ENCODE measurements around the gene RNF26. TPM values are rescaled to one million over a fixed set of nuclear protein-coding genes. Genes with fewer than 3 reads are reported as not detected.
A peak's percentile ranks its signal among the peaks of the same experiment; 100 is the strongest.

Gene RNF26
- total and polyA plus RNA-seq, 2 of the 4 experiments (the other 2 are of a cell fraction), result 3.4 to 36.7 TPM

DNA sequence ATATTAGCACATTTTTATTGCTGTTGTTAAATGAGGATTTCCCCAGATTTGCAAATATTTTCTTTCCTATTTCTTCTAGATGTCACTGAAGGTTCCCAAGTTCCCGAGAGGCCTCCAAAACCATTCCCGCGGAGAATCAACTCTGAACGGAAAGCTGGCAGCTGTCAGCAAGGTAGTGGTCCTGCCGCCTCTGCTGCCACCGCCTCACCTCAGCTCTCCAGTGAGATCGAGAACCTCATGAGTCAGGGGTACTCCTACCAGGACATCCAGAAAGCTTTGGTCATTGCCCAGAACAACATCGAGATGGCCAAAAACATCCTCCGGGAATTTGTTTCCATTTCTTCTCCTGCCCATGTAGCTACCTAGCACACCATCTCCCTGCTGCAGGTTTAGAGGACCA is 34.9 kb upstream of the RNF26 start:
- Histone ChIP-seq H2AK9ac (replicated peaks; ENCODE audit: low read depth, low read length, poor library complexity) (peak overlapping the region; percentile 29), H3K9me1 (ENCODE audit: insufficient read depth, low read length) (peaks cover 5% of the 10 kb centered on the region; the same call in 1 of the 2 replicates), H2BK20ac (ENCODE audit: low read depth, low read length) (no peak overlapping the region), H3K36me3 (ENCODE audit: control insufficient read depth, insufficient read depth, low read length) (peaks cover 32% of the 10 kb centered on the region), H3K27ac (ENCODE audit: insufficient read depth, low read length) (no peak overlapping the region), H4K20me1 (ENCODE audit: insufficient read depth, low read length) (no peaks in the 10 kb centered on the region), H2AFZ (replicated peaks; ENCODE audit: low read length, poor library complexity) (no peak overlapping the region), H3K14ac (replicated peaks; ENCODE audit: low read depth, low read length) (no peak overlapping the region), H3K9ac (ENCODE audit: low read depth, low read length) (no peak overlapping the region), H3K4ac (ENCODE audit: low read depth, low read length) (no peak overlapping the region), H3K79me1 (ENCODE audit: low read depth in 1 of 2, low read length in 2 of 2) (peaks cover 10 to 50% of the 10 kb centered on the region in 2 experiments), H3K9me3 (ENCODE audit: control insufficient read depth, insufficient read depth, low read length) (no peaks in the 10 kb centered on the region), H3K56ac (ENCODE audit: extremely low read depth, insufficient read depth, low read length) (no peak overlapping the region), H3K4me1 (ENCODE audit: control insufficient read depth, insufficient read depth, low read length) (no peaks in the 10 kb centered on the region), H4K91ac (ENCODE audit: insufficient read depth, low read depth, low read length) (no peak overlapping the region), H3K4me3 (ENCODE audit: insufficient read depth, low read depth, low read length) (no peak overlapping the region), H2BK15ac (ENCODE audit: low read depth, low read length) (no peak overlapping the region), H2BK120ac (ENCODE audit: low read depth, low read length) (no peak overlapping the region), H2BK5ac (ENCODE audit: low read depth, low read length, poor library complexity, severe bottlenecking) (no peak overlapping the region), H4K5ac (ENCODE audit: low read depth, low read length) (no peak overlapping the region), H3K4me2 (ENCODE audit: low read depth, low read length) (no peak overlapping the region), H3K27me3 (ENCODE audit: control insufficient read depth, insufficient read depth, low read length) (no peaks in the 10 kb centered on the region), H3K23ac (ENCODE audit: low read depth, low read length) (no peak overlapping the region), H4K8ac (ENCODE audit: low read depth in 2 of 2, low read length in 2 of 2) (no peak overlapping the region), H3K18ac (ENCODE audit: low read depth, low read length) (no peak overlapping the region), H2AK5ac (ENCODE audit: low read depth, low read length) (no peak overlapping the region)
- CTCF ChIA-PET, result interaction anchor here (1.1 kb wide), 1 partner anchor 15 kb away, joined by 3 read pairs; no protein-coding TSS in a partner anchor
- POLR2A ChIA-PET (ENCODE audit: unreplicated experiment), result no interaction called here
- BruUV-seq (replicated peaks), result no TSS peak
- dilution Hi-C loops (cut with HindIII; ENCODE audit: low sequenced_read_pairs, unreplicated experiment) (no loop called here), in situ Hi-C loops (cut with MboI; ENCODE audit: low sequenced_read_pairs) (no loop called here), intact Hi-C loops (cut with micrococcal nuclease) (no loop called here)
- 100% methylated on average over 4 of the region's 9 CpGs; no CpG with 5 or more reads in 1 of the 2 experiments for WGBS, 2 experiments (ENCODE audit: extremely low coverage in 2 of 2, insufficient read length in 1 of 2)
- ATAC-seq (ENCODE audit: low read depth) (no peak), DNase-seq (no peak)
- TF ChIP-seq CEBPB (IDR thresholded peaks at IDR 0.05; ENCODE audit: low read depth, low read length), result no peak
- no peak for TF ChIP-seq MAZ (IDR thresholded peaks at IDR 0.05; ENCODE audit: borderline replicate concordance, low read depth, low read length)
- no peak for TF ChIP-seq POLR2A (IDR thresholded peaks at IDR 0.05; ENCODE audit: low read depth, low read length)
- no peak for TF ChIP-seq MAFK (IDR thresholded peaks at IDR 0.05; ENCODE audit: low read depth, low read length)
- TF ChIP-seq RAD21 (IDR thresholded peaks at IDR 0.05; ENCODE audit: low read length), result no peak
- TF ChIP-seq CHD1 (IDR thresholded peaks at IDR 0.05; ENCODE audit: low read depth, low read length), result no peak
- no peak for TF ChIP-seq RFX5 (IDR thresholded peaks at IDR 0.05; ENCODE audit: low read depth, low read length)
- no peak for TF ChIP-seq BHLHE40 (IDR thresholded peaks at IDR 0.05; ENCODE audit: low read depth, low read length)
- TF ChIP-seq RCOR1 (IDR thresholded peaks at IDR 0.05; ENCODE audit: insufficient replicate concordance, low read length), result no peak
- TF ChIP-seq USF2 (IDR thresholded peaks at IDR 0.05; ENCODE audit: low read depth, low read length), result no peak
- no peak for TF ChIP-seq CTCF (conservative IDR thresholded peaks at IDR 0.05; ENCODE audit: low read depth, low read length)
- no peak for TF ChIP-seq MXI1 (IDR thresholded peaks at IDR 0.05; ENCODE audit: borderline replicate concordance, low read depth, low read length)
- no peak for TF ChIP-seq FOS (IDR thresholded peaks at IDR 0.05; ENCODE audit: low read depth, low read length)
- no peak for TF ChIP-seq NFE2L2 (IDR thresholded peaks at IDR 0.05; ENCODE audit: low read depth, low read length)
- no peak for TF ChIP-seq ELK1 (IDR thresholded peaks at IDR 0.05; ENCODE audit: borderline replicate concordance, low read depth, low read length)

Data from IMR-90 (cell line).